Aorta (tissue), 5 donors: ENCODE data around the gene TPCN1. TPM values are rescaled to one million over a fixed set of nuclear protein-coding genes. Genes with fewer than 3 reads are reported as not detected.

ENCODE experiments used
- ATAC-seq: fragments of 200-7000 bp; cut with Tn5 transposase; one replicate; pipeline ENCODE4 v1.9.1; 2022; ENCODE audit warnings: moderate library complexity; ENCODE audit not compliant: low FRiP score
- DNase-seq, 2 donors: peaks; one replicate each; pipeline ENCODE4 v3.0.0-alpha.2; 2020
- H3K27ac ChIP-seq, 2 donors: one replicate each; pipeline ENCODE4 v1.5.1; 2013; ENCODE audit warnings: low read length in 2 of 2, mild to moderate bottlenecking in 2 of 2, moderate library complexity in 2 of 2, control low read depth in 1 of 2, inconsistent platforms in 1 of 2, low read depth in 1 of 2
- H3K27me3 ChIP-seq, 2 donors: one replicate each; pipeline ENCODE4 v1.6.1; 2013; ENCODE audit warnings: control low read depth in 1 of 2, low read length in 1 of 2, mild to moderate bottlenecking in 1 of 2, moderate library complexity in 1 of 2; ENCODE audit not compliant: insufficient read depth in 2 of 2, control insufficient read depth in 1 of 2
- H3K36me3 ChIP-seq, 2 donors: one replicate each; pipeline ENCODE4 v1.6.1; 2013; ENCODE audit warnings: control low read depth in 1 of 2, low read length in 1 of 2, mild to moderate bottlenecking in 1 of 2; ENCODE audit not compliant: insufficient read depth in 2 of 2, control insufficient read depth in 1 of 2
- H3K4me1 ChIP-seq, 2 donors: one replicate each; pipeline ENCODE4 v1.6.1; 2013; ENCODE audit warnings: low read length in 2 of 2, control low read depth in 1 of 2, mild to moderate bottlenecking in 1 of 2, moderate library complexity in 1 of 2; ENCODE audit not compliant: insufficient read depth in 2 of 2, control insufficient read depth in 1 of 2
- H3K4me3 ChIP-seq, 2 donors: one replicate each; pipeline ENCODE4 v1.5.1; 2013; ENCODE audit warnings: low read length in 2 of 2, control low read depth in 1 of 2, mild to moderate bottlenecking in 1 of 2
- H3K9me3 ChIP-seq: one replicate; pipeline ENCODE4 v1.6.1; 2013; ENCODE audit warnings: mild to moderate bottlenecking, low read length; ENCODE audit not compliant: control insufficient read depth
- WGBS, 2 donors: extraction: QIAGEN DNeasy Blood & Tissue Kit; methylation state at CpG; one replicate each; pipeline ENCODE4 v1.1.7; 2013; 5-methylcytosine and 5-hydroxymethylcytosine counted together
- intact Hi-C, 2 donors: fragments of 100-400 bp; cut with DNase I; formaldehyde crosslinking; loops; one replicate each; pipeline versions ENCODE4 v1.14.2 to v1.15.0; 2022
- polyA plus RNA-seq, 2 donors: library from polyadenylated mRNA; stranded (reverse); fragments of 200-250 nt; gene quantifications; one replicate each; pipeline ENCODE4 v1.2.3, GENCODE V29; 2013
- total RNA-seq, 2 donors: library from RNA; stranded (reverse); fragmentation: NEBNext Ultra II Directional; extraction: Animal tissue kit (Norgen Biotek cat#: 25700); gene quantifications; one replicate each; pipeline ENCODE4 v1.2.1, GENCODE V29; 2021
- donor health status: healthy with polysubstance abuse.
- donor health status: Bipolar disorder and iron deficiency.
- donor health status: DM: no; HTN: no; CAD: no.
- donor health status: DM: no; HTN: no; CAD: no.
- donor health status: DM: yes; HTN: yes; CAD: no.

The TPCN1 gene
- total and polyA plus RNA-seq, 4 donors, result 21.4 to 128 (median 87.2) TPM

GRCh38 chr12:113333877-113334785, 112.9 kb downstream of the TPCN1 start:
- ATAC-seq (no peak), DNase-seq (peak in 1 of 2 donors; percentile 72)

GRCh38 chr12:113334786-113335539, 113.7 kb downstream of the TPCN1 start, which contains the start of gene SLC8B1:
TSS of gene SLC8B1 (minus strand) at chr12:113335109. CDS start at chr12:113332878, 2,231 bp downstream.
- intact Hi-C loops, result loop anchor here (2.0 to 5.0 kb wide), 2 partner anchors 24 to 148 kb away; partner anchors contain the start of genes DDX54 (in 1 of the 2), PLBD2 (in 1 of the 2) and RITA1 (in 1 of the 2)
- 1% methylated on average over 38 to 62 of the region's 62 CpGs for WGBS, 2 donors
- DNase-seq (peak; percentile 92 to 96), ATAC-seq (peak; percentile 99)
- Histone ChIP-seq H3K27me3 (no peaks in the 10 kb centered on the region), H3K9me3 (no peaks in the 10 kb centered on the region), H3K36me3 (no peaks in the 10 kb centered on the region), H3K27ac (peak within 1 kb of the TSS in 1 of 2 donors; percentile 20), H3K4me1 (no peaks in the 10 kb centered on the region), H3K4me3 (peak within 1 kb of the TSS; percentile 65 to 77)

More at GRCh38 chr12:113333877-113334785, 112.9 kb downstream of the TPCN1 start:
- Histone ChIP-seq H3K4me1 (no peaks in the 10 kb centered on the region), H3K9me3 (no peaks in the 10 kb centered on the region), H3K27ac (no peak overlapping the region), H3K36me3 (no peaks in the 10 kb centered on the region), H3K27me3 (no peaks in the 10 kb centered on the region), H3K4me3 (peak overlapping the region; percentile 65 to 77)
- WGBS, 2 donors, result 47 to 53% methylated on average over 27 of the region's 27 CpGs
- intact Hi-C loops, result loop anchor here in 1 of 2 donors (2.0 kb wide), 1 partner anchor 25 kb away; the partner anchor contains the start of gene PLBD2

- DNase-seq (no peak), ATAC-seq (no peak)
- H3K36me3 ChIP-seq, result no peaks in the 10 kb centered on the region
- WGBS, 2 donors, result 96% methylated on average over 5 of the region's 5 CpGs
- no peaks in the 10 kb centered on the region for H3K4me1 ChIP-seq
- H3K27ac ChIP-seq, result no peak overlapping the region
- H3K27me3 ChIP-seq, result no peaks in the 10 kb centered on the region
- intact Hi-C loops, result loop anchor here in 1 of 2 donors (5.0 kb wide), 1 partner anchor 152 kb away; the partner anchor contains the start of genes DDX54 and RITA1
- no peaks in the 10 kb centered on the region for H3K9me3 ChIP-seq
- H3K4me3 ChIP-seq, result no peak overlapping the region
These were observed 118.3 kb downstream of the TPCN1 start for GRCh38 chr12:113339540-113339939.

GRCh38 chr12:113340061-113340460, 118.8 kb downstream of the TPCN1 start:
- Histone ChIP-seq H3K27me3 (no peaks in the 10 kb centered on the region), H3K36me3 (no peaks in the 10 kb centered on the region), H3K4me1 (no peaks in the 10 kb centered on the region), H3K9me3 (no peaks in the 10 kb centered on the region), H3K27ac (no peak overlapping the region), H3K4me3 (no peak overlapping the region)
- WGBS, 2 donors, result 76 to 82% methylated on average over 3 of the region's 3 CpGs
- intact Hi-C loops, result no loop called here
- no peak for ATAC-seq
- no peak for DNase-seq

- Histone ChIP-seq H3K9me3 (no peaks in the 10 kb centered on the region), H3K27ac (no peak overlapping the region), H3K4me1 (no peaks in the 10 kb centered on the region), H3K27me3 (no peaks in the 10 kb centered on the region), H3K36me3 (no peaks in the 10 kb centered on the region), H3K4me3 (no peak overlapping the region)
- ATAC-seq, result no peak
- WGBS, 2 donors, result 83 to 90% methylated on average over 6 of the region's 6 CpGs
- intact Hi-C loops, result no loop called here
- DNase-seq, result no peak
These were observed 120.3 kb downstream of the TPCN1 start for GRCh38 chr12:113341535-113341934.

GRCh38 chr12:113345318-113345717, 124.1 kb downstream of the TPCN1 start:
- H3K4me1 ChIP-seq, result no peaks in the 10 kb centered on the region
- 87 to 94% methylated on average over 6 of the region's 6 CpGs for WGBS, 2 donors

GRCh38 chr12:113346353-113346752, 125.1 kb downstream of the TPCN1 start:
- H3K4me3 ChIP-seq, result no peak overlapping the region
- DNase-seq, result no peak
- 82 to 90% methylated on average over 5 of the region's 5 CpGs for WGBS, 2 donors
- ATAC-seq, result no peak
- no peaks in the 10 kb centered on the region for H3K27me3 ChIP-seq
- intact Hi-C loops, result no loop called here
- no peaks in the 10 kb centered on the region for H3K4me1 ChIP-seq
- H3K36me3 ChIP-seq, result no peaks in the 10 kb centered on the region
- no peak overlapping the region for H3K27ac ChIP-seq
- H3K9me3 ChIP-seq, result no peaks in the 10 kb centered on the region

More at GRCh38 chr12:113345318-113345717, 124.1 kb downstream of the TPCN1 start:
- H3K27ac ChIP-seq, result no peak overlapping the region
- no peak overlapping the region for H3K4me3 ChIP-seq
- H3K9me3 ChIP-seq, result no peaks in the 10 kb centered on the region
- no peaks in the 10 kb centered on the region for H3K27me3 ChIP-seq
- ATAC-seq (no peak), DNase-seq (no peak)
- intact Hi-C loops, result no loop called here
- H3K36me3 ChIP-seq, result no peaks in the 10 kb centered on the region

- ATAC-seq, result no peak
- Histone ChIP-seq H3K4me3 (no peak overlapping the region), H3K36me3 (no peaks in the 10 kb centered on the region), H3K4me1 (no peaks in the 10 kb centered on the region), H3K9me3 (no peaks in the 10 kb centered on the region), H3K27ac (no peak overlapping the region), H3K27me3 (no peaks in the 10 kb centered on the region)
- DNase-seq, result no peak
- 87 to 94% methylated on average over 3 of the region's 3 CpGs for WGBS, 2 donors
- intact Hi-C loops, result no loop called here
These were observed 125.8 kb downstream of the TPCN1 start for GRCh38 chr12:113347107-113347506.
